Esophagus muscularis mucosa (tissue), 3 donors: ENCODE measurements around the gene PDCD4.

Source experiments
- POLR2A ChIP-seq: fragments of 450-650 bp; IDR thresholded peaks from one replicate; pipeline ENCODE4 v1.6.1; 2017; ENCODE audit warnings: antibody characterized with exemption, moderate library complexity, mild to moderate bottlenecking, low read depth
- TF ChIP-seq, protein P1 (sequence below), 3 experiments: fragments of 200-600 bp in 2 of 3; fragments of 450-650 bp in 1 of 3; sonication (generic) in 2 of 3; IDR thresholded peaks; one replicate each; pipeline ENCODE4 v1.5.1; 2017 to 2019; ENCODE audit warnings: antibody characterized with exemption in 3 of 3, mild to moderate bottlenecking in 2 of 3, moderate library complexity in 1 of 3

DNA sequence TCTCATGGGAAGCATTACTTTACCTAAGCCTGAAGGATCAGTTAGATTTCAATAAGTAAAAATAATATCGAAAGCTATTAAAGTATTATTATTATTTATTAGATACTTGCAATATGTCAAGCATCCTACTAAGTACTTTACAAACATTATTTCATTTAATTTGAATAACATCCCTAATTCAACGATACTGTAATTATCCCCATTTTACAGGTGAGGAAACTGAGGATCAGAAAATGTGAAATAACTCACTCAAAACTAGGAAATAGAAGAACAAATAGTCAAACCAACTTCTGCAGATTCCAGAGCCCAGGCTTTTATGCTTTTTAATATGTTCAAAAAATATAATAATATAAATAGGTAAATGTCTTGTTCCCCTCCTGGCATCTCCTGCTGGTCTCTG lies 10.3 kb upstream of the PDCD4 start:
- TF ChIP-seq, protein P1, sequence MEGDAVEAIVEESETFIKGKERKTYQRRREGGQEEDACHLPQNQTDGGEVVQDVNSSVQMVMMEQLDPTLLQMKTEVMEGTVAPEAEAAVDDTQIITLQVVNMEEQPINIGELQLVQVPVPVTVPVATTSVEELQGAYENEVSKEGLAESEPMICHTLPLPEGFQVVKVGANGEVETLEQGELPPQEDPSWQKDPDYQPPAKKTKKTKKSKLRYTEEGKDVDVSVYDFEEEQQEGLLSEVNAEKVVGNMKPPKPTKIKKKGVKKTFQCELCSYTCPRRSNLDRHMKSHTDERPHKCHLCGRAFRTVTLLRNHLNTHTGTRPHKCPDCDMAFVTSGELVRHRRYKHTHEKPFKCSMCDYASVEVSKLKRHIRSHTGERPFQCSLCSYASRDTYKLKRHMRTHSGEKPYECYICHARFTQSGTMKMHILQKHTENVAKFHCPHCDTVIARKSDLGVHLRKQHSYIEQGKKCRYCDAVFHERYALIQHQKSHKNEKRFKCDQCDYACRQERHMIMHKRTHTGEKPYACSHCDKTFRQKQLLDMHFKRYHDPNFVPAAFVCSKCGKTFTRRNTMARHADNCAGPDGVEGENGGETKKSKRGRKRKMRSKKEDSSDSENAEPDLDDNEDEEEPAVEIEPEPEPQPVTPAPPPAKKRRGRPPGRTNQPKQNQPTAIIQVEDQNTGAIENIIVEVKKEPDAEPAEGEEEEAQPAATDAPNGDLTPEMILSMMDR (IDR thresholded peaks at IDR 0.05): no peak
- no peak for TF ChIP-seq POLR2A
